HG02840 (cell line): ENCODE results near the gene CCDC71L.
"Not testable (repeated sequence)": the region's sequence is repeated elsewhere in the genome, so short reads cannot be mapped to it uniquely, and the experiment has no call there.

ENCODE experiments used
- ATAC-seq: cut with Tn5 transposase; IDR thresholded peaks from one replicate; pipeline ENCODE4 v1.9.1; 2021; ENCODE audit warnings: mild to moderate bottlenecking, moderate library complexity, moderate number of reproducible peaks; ENCODE audit not compliant: unreplicated experiment, low FRiP score

CCDC71L gene

DNA sequence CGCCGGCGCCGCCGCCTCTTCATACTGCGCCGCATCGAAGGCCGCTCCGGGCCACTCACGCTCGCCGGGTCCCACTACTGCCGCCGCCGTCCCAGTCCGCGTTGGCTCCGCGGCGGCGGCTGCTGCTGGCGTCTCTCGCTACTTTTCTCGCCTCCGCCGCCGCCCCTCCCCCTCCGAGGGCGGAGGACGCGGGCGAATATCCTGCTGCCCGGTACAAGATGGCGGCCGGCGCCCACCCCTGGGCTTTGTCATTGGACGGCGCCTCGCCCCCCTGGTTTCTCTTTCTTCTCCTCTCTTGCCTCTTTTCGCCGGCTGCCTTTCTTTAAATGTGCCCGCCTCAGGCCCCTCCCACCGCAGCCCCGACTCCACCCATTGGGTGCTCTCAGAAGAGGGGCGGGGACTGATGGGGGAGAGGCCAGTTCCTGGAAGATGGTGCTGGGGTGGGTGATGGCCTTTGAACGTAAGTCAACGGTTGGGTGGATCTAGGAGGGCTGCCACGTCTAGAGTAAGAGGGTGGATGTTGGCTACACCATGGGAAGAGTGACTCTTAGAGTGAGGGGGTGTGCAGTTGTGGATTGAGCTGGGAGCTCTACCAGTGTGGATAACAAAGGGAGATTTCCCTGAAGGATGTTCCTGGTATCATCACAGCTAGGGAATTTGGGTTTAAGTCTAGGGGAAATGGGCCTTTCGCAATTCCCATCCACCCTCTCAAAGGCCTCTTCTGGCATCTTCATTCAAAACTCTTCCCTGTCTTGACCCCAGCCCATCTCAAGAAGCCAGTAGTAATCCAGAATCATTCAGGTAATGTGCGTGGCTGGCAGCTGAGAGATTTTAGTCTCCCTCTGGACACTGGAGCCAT is at the start of gene CCDC71L:
TSS of gene CCDC71L (minus strand) at position 297 of the 859 bp plus-strand sequence. CDS start at position 35, 262 bp downstream.
- ATAC-seq: peak; percentile 81

DNA sequence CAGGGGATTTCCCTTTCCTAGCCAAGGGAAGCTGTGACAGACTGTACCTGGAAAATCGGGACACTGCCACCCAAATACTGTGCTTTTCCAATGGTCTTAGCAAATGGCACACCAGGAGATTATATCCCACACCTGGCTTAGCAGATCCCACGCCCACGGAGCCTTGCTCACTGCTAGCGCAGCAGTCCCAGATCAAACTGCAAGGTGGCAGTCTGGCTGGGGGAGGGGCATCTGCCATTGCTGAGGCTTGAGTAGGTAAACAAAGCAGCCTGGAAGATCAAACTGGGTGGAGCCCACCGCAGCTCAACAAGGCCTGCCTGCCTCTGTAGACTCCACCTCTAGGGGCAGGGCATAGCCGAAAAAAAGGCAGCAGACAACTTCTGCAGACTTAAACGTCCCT is 48.6 kb upstream of the CCDC71L start:
- ATAC-seq: not testable (repeated sequence)

DNA sequence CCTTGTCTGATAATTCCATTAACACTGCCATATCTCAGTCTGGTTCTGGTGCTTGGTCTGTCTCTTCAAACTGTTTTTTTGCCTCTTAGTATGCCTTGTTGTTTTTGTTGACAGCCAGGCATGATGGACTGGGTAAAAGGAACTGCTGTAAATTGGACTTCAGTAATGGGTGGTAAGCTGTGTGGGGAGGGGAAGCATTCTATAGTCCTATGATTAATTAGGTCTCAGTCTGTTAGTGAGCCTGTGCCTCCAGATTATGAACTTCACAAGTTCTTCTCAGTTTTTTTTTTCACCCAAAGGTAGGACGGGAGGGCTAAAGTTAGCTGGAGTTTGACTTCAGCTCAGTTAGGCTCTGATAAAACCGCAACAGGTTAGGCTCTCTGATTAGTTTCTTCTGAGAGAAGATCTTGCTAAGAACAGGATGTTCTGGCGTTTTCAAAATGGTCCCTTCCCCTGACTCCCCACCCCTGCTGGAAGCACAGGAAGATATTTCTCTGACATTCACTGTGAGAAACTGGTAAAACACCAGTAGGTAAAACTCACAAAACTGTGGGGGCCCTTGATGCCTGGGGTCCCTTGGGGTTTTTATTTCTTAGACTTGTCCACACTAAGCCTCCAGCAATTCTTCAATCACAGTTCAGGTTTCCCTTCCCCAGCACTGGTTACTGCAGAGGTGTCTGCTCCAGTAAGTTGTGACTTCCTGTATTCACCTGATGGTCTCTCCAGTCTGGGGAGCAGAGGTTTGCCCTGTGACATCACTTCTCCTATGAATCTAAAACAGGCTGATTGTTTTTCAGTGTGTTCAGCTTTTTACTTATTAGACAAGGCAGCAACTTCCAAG is 43.3 kb upstream of the CCDC71L start:
- no peak for ATAC-seq

DNA sequence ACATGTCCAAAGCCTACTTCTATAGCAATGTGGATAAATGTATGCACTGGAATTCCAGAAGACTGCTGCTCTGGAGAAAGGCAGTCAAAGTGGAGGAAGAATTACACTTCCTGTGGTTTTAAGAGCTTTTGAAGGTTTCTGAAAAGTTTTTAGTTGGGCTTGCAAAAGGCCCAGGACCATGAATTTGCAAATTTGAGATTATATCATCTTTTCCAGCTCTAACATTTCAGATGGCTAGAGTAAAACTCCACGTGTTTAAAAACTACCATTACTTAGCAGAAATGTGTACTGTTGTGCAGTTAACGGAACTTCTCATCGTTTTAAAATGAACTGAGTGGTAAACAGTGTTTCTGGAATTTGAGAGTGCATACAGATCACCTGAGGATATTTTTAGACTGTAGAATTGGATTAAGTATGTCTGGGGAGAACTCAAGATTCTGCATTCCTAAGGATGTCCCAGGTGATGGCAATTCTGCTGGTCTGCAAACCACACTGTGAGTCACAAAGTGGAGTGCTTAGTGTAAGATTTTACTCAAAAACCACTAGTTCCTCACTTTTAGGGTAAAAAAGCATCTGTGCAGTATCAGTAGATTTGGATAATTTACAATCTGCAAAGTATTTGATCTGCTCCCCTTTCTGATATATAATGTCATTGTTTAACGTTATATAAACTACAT is 32.9 kb upstream of the CCDC71L start:
- no peak for ATAC-seq

DNA sequence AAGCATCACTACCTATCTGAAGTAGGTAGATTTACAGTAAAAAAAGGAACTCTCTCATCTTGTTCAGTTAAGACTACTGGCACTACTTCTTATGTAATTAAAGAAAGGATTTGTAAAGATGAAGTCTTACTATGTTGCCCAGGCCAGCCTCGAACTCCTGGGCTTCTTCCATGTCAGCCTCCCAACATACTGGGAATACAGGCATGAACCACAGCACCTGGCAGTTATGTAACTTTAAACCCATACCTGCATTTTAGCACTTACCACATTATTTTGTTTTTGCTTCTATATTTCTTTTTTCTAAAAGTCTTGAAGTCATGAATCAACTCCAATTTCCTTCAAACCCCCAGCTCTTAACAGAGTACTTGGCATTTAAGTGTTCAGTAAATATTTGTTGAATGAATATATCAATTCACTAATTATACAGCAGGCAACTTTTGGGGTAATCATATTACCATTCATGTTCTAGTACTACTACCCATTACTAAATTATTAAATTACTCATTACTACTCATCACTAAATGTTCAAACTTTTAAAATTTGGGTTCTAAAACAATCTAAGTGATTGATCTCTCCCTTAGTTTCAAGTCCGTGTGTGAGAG is 31.6 kb upstream of the CCDC71L start:
- no peak for ATAC-seq

DNA sequence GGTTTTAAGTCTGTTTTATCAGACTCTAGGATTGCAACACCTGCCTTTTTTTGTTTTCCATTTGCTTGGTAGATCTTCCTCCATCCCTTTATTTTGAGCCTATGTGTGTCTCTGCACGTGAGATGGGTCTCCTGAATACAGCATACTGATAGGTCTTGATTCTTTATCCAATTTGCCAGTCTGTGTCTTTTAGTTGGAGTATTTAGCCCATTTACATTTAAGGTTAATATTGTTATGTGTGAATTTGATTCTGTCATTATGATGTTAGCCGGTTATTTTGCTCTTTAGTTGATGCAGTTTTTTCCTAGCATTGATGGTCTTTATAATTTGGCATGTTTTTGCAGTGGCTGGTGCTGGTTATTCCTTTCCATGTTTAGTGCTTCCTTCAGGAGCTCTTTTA is 27.2 kb upstream of the CCDC71L start:
- ATAC-seq: not testable (repeated sequence)

DNA sequence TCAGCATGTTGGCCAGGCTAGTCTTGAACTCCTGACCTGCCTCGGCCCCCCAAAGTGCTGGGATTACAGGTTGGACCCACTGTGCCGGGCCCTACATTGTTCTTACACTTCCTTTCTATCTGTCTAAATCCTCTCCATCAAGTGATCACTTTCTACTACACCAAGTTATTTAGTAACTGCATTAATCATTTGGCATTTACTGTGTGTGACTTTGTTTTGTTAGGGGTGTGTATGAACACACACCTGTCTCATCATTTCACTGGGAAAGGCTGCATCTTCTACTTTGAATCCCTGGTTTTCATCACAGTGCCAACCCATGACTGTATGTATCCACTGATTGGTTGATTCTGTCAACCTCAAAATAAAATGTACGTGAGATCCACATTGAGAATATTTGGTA is 23.0 kb upstream of the CCDC71L start:
- ATAC-seq: no peak

DNA sequence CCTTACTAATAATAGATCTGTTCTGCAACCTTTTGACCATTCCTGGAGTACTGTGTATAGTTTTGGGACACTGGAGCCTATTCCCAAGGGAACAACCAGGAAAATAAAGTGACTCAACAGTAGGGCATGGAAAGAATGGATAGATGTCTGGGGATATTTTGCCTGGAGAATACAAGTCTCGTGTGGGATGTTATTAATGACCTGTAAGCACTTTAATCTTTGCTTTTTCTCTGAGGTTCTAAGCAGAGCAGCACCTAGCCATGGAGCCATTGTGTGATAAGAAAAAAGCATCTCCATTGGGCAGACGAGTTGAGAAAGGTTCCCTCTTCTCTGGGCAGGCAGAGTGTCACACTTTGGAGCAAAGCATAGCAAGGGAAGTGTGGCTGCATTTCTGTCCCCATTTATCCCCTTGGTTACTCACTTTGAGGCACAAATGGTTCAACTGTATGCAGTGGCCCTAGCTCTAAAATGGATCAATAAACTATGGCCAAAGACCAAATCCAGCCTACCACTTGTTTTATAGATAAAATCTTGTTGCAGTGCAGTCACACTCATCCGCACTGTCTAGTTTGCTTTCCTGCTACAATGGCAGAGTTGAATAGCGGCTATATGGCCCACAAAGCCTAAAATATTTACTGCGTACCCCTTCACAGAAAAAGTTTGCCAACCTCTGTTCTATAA is 21.0 kb upstream of the CCDC71L start:
- no peak for ATAC-seq

DNA sequence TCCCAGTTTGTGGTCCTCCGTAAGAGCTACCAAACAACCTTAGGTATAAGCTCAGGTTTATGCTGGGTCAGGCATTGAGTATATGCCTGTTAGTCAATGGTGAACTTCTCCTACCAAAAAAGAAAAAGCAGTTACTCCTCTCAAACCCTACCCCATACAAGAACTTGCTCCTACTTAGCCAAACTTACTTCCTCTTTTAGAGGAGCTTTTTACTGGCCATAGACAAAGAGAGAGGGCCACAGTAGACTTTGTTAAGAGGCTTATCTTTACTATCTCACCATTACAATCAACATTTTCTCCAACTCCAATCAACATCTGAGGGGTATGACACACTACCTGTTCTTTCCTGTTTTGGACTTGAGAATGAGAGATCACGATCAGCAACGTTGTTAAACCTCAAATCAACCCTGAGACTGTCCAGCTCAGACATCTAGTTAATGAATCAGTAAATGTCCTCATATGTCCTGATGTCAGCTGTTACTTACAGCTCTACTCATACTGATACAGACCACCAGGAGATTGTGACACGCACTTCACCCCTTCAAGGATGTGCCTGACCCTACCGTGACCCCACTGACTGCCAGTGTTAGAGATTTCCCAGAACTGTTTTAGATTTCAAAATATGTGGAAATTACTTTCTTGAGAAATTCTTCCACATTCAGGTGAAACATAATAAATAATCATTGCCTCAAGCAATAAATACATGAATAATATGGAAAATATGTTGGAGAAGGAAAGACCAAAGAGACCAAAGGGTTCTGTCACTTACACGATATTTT is 18.4 kb upstream of the CCDC71L start:
- ATAC-seq: no peak

DNA sequence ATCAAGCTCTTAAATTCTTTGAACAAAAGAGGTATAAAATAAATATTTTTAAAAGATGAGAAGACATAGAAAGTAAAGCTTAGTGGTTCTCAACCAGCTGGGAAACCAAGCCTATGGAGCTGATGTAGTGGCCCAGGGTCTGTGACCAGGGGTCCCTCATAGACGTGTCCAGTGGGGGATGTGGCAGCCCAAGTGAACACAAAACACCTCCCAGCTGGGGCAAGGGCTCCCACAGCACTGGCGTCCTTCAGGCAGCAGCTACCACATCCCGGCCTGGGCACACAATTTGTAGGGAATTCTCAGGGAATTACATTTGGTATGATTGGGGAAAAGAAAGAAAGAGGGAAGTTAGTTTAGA is 17.8 kb upstream of the CCDC71L start:
- ATAC-seq: no peak

DNA sequence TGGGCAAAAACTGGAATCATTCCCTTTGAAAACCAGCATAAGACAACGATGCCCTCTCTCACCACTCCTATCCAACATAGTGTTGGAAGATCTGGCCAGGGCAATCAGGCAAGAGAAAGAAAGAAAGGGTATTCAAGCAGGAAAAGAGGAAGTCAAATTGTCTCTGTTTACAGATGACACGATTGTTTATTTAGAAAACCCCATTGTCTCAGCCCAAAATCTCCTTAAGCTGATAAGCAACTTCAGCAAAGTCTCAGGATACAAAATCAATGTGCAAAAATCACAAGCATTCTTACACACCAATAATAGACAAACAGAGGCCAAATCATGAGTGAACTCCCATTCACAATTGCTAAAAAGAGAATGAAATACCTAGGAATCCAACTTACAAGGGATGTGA is 15.5 kb upstream of the CCDC71L start:
- not testable (repeated sequence) for ATAC-seq

DNA sequence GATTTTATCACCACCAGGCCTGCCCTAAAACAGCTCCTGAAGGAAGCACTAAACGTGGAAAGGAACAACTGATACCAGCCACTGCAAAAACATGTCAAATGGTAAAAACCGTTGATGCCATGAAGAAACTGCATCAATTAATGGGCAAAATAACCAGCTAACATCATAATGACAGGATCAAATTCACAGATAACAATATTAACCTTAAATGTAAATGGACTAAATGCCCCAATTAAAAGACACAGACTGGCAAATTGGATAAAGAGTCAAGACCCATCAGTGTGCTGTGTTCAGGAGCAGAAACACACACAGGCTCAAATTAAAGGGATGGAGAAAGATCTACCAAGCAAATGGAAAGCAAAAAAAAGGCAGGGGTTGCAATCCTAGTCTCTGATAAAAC is 12.7 kb upstream of the CCDC71L start:
- ATAC-seq: not testable (repeated sequence)

DNA sequence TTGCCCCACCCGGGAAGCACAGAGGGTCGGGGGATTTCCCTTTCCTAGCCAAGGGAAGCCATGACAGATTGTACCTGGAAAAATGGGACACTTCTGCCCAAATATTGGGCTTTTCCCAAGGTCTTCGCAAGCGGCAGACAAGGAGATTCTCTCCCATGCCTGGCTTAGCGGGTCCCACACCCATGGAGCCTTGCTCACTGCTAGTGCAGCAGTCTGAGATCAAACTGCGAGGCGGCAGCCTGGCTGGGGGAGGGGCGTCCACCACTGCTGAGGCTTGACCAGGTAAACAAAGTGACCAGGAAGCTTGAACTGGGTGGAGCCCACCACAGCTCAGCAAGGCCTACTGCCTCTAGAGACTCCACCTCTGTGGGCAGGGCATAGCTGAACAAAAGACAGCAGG is 11.0 kb upstream of the CCDC71L start:
- not testable (repeated sequence) for ATAC-seq

DNA sequence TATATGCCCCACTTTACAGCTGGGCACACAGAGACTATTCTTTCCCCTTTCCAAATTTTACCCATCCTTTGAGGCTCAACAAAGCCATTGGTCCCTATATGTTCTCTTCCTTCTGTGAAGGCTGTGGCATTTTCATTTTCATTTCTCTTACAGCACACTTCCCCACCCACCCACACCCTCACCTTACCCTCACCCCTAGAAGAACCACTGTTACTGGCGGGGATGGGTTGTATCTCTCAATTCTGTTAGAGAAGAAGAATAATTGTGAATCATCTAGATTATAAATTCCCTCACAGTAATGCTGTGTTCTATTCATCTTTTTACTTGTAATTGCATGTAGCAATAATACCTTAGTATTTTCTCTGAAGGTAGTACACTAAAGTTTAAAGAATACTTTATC is 10.2 kb upstream of the CCDC71L start:
- no peak for ATAC-seq

DNA sequence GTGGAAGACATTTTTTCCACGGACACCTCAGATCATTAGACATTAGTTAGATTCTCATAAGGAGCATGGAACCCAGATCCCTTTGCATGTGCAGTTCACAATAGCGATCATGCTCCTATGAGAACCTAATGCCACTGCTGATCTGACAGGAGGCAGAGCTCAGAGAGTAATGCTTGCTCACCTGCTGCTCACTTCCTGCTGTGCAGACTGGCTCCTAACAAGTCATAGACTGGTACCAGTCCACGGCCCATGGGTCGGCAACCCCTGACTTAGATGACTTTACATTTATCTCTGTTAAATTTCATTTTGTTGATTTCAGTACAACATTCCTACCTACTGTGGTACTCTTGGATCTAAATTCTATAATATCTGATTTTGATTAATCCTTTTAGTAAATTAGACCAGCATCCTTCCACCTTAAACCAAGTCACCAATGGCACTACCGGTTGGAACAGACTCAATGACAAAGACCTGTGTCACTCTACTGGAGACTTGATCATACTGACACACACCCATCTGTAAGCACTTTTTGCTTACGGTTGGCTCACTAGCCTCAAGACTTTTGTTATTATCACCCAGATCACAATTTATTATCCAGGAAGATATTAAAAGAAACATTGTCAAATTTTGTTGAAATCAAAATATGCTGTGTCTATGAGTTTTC is 8.0 kb upstream of the CCDC71L start:
- no peak for ATAC-seq

DNA sequence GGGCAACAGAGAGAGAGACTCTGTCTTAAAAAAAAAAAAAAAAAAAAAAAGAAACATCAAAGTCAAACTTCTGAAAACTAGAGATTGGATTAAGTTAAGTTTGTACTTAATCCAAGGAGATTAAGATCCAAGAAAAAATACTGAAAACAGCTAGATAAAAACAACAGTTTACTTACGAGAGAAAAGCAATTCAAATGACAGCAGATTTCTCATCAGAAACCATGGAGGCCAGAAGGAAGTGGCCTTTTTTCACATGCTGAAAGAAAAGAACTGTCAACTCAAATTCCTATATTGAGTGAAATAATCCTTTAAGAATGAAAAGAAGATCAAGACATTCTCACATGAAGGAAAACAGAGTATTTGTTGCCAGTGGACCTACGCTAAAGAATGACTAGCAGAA is 5.4 kb upstream of the CCDC71L start:
- no peak for ATAC-seq

DNA sequence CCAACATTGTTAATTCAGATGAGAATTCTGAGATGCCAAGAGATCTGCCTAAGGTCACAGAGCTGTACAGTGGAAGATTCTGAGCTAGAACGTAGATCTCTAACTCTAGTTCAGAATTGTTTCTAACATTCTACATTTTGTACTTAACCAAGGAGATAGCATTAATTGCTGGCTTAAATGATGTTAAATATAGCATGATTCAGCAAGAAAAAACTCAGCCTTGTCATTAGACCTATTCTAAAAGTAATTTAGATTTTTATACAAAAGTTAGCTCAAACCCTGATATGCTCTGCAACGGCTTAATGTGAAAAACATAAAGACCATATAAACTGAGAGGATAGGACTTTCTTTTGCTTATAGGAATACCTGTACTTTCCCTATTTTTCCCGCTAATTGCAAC is 3.4 kb upstream of the CCDC71L start:
- no peak for ATAC-seq

DNA sequence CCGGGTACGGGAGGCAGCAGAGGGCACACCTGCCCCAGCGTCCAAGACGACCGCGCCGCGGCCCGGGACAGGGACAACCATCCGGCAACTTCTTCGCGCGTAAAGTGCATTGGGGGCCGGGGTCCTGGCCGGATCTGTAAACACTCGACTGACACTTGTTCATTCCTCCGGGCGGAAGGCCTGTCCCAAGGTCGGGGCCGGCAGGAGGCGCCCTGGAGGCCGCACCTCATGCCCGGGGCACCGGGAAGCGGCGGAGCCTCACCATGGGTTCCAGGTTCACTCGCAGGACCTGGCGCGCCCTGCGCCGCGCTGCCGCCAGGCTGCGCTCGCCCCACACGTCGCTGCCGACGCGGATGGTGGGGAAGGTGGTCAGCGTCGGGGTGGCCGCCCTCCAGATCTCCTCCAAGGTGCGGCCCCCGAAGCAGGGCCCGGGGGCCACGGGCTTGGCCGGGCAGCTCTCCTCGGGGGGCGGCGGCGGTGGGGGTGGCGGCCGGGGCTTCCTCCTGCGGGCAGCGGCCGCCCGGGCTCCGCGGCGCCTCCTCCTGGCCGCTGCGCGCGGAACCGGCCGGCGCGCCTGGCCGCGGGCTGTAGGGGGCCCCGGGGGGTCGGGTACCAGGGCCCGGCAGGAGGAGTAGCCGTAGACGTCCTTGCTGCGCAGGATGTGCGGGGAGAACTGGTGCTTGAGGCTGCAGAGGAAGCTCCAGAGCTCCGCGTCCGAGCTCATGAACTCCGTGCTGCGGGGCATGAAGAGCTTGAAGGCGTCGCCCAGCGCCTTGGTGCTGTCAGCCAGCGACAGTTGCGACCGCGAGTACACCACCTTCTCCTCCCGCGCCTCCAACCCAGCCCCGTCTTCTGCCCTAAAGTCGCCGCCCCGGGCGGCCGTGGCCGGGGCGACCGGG is 746 bp downstream of the CCDC71L start:
- peak; percentile 58 for ATAC-seq
